ENCODE data around the gene TANC1.
"Not testable (repeated sequence)": the region's sequence is repeated elsewhere in the genome, so short reads cannot be mapped to it uniquely, and the experiment has no call there.

The TANC1 gene

GRCh38 chr2:159029936-159030335 lies 61.5 kb downstream of the TANC1 start:
- DNase-seq (ENCODE audit: low spot score), result no peak

- DNase-seq (ENCODE audit: low spot score), result peak; percentile 65
These were observed 62.4 kb downstream of the TANC1 start for GRCh38 chr2:159030674-159031380.

DNA sequence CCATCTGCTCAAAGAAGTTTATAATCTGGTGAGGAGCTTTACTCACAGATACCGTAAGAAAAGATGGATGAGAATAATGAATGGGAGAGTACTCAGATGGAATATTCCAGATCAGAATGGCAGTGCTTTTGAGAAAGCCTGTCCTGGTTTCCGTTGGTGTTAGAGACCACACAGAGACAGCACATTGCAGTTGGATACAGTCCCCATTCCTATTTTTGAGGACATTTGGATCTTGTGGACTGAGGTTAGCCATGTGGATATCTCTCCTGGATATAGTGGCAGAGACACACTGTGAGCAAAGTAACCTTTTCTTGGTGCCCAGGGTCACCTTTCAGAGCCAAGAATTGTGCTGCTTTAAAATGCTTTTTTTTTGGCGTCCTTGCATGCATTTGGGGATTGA lies 63.7 kb downstream of the TANC1 start:
- no peak for DNase-seq (ENCODE audit: low spot score)

DNA sequence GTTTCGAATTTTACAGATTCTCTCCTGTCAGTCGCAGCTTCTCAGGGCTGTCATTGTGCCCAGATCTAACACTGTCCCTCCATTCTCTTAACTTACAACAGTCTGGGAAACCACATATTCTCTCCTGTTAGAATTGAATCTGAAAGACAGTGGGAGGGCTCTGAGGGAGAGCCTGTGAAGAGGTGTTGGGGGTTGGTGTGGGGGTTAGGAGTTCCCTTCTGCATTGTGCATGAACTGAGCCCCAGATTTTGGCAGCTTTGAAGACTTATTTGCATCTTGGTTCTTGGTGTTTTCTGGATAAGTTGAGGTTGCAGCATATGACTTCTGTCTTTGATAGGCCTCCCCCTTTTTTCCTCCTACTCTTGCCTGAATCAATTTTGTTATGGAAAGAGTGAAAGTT lies 64.1 kb downstream of the TANC1 start:
- no peak for DNase-seq (ENCODE audit: low spot score)

- no peak for DNase-seq (ENCODE audit: low spot score)
These were observed 66.3 kb downstream of the TANC1 start for GRCh38 chr2:159034713-159035112.

GRCh38 chr2:159035790-159036411 lies 67.5 kb downstream of the TANC1 start:
- DNase-seq (ENCODE audit: low spot score), result no peak

- DNase-seq (ENCODE audit: low spot score), result not testable (repeated sequence)
These were observed 68.0 kb downstream of the TANC1 start for GRCh38 chr2:159036461-159036860.

DNA sequence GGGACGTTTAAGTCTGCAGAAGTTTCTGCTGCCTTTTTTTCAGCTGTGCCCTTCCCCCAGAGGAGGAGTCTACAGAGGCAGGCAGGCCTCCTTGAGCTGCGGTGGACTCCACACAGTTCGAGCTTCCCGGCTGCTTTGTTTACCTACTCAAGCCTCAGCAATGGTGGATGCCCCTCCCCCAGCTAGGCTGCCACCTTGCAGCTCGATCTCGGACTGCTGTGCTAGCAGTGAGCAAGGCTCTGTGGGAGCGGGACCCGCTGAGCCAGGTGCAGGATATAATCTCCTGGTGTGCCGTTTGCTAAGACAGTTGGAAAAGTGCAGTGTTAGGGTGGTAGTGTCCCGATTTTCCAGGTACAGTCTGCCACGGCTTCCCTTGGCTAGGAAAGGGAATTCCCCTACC lies 72.9 kb downstream of the TANC1 start:
- DNase-seq (ENCODE audit: low spot score), result not testable (repeated sequence)

DNA sequence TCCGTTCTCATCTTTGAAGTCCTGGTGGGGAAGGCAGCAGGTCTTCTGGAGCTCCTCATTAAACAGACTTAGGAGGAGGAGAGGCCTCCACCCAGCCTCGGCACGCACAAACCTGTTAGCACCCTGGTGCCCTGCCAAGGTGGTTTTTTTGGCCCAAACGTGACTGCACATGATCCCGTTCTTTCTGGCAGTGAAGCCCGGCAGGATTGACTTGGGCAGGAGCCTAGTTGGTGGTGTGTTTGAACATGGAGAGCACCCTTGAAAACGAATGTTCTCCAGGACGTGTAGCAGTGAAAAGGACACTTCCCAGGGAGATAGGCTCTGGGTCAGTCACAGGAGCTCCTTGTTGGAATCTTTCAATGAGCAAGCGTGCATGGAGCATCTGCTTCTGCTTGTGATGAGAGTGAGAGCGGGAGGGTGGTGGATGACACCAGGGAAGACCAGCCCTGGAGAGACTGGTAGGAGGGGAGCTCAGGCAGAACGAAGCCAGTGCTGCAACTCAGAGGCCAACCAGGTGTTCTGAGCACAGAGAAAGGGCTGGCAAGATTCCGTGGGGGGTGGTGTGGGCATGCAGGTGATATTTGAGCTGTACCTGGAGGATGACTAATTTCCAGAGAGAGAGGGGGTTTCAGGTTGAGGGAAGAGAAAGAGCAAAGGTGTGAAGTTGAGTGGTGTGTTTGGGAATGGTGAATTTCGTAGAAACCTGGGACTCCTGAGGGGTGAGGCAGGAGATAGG lies 73.8 kb downstream of the TANC1 start:
- DNase-seq (ENCODE audit: low spot score), result no peak

- DNase-seq (ENCODE audit: low spot score), result no peak
These were observed 75.3 kb downstream of the TANC1 start for GRCh38 chr2:159043710-159044109.

- DNase-seq (ENCODE audit: low spot score), result no peak
These were observed 76.4 kb downstream of the TANC1 start for GRCh38 chr2:159044804-159045286.

- no peak for DNase-seq (ENCODE audit: low spot score)
These were observed 77.4 kb downstream of the TANC1 start for GRCh38 chr2:159045545-159046454.

DNA sequence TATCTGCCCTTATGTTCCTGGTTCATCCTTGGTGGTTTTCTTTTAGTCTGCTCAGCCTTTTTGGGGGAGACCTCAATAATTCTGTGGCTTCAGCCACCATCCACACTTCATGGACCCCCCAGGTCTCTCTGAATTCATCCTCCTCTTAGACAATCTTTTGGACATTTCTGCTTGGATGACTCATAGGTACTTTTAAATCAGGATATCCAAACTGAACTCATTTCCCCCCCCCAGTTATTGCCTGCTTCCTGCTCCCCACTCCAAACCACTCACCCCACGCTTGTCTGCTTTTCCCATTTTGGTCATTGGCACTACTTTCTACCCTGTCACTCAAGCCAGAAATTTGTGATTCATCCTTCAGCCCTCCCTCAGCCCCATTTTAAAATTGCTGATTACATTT lies 78.5 kb downstream of the TANC1 start:
- DNase-seq (ENCODE audit: low spot score), result no peak

DNA sequence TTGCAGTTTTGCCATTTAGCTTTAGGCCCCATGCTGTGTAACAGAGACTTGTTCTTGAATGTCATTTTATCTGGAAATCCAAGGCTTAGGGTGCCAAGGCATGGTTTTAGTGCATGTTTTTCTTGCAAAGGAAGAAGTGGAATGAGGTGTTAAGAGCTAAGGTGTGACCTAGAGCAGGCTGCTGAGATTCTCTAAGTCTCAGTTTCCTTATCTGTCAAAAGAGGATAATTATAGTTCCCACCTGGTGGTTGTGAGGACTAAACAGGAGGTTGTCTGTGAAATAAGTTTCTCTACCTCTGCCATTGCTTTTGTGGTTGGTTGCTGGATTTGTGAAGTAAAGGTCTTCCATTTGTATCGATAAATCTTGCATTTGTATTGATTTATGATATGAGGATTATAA lies 82.0 kb downstream of the TANC1 start:
- no peak for DNase-seq (ENCODE audit: low spot score)

DNA sequence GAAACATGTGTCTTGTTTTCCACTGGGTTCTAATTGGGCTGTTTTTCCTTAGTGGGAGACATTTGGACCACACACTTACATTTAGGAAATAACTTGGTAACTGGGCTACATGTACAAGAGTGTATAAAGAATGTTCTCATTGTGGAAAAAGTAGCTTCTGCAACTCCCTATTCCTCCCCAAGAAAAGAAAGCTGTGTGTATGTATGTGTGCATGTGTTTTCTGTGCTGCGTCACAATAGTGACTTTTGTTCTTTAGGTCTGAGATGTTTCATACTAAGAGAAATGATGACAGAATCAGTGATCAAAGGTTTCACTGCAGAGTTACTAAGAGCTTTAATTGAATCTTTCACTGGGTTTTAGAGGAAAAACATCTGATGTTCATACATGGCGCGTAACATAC lies 82.7 kb downstream of the TANC1 start:
- no peak for DNase-seq (ENCODE audit: low spot score)

GRCh38 chr2:159051661-159052060 lies 83.2 kb downstream of the TANC1 start:
- no peak for DNase-seq (ENCODE audit: low spot score)

- no peak for DNase-seq (ENCODE audit: low spot score)
These were observed 83.7 kb downstream of the TANC1 start for GRCh38 chr2:159052157-159052601.

- DNase-seq (ENCODE audit: low spot score), result no peak
These were observed 85.0 kb downstream of the TANC1 start for GRCh38 chr2:159053161-159054031.

- DNase-seq (ENCODE audit: low spot score), result no peak
These were observed 85.5 kb downstream of the TANC1 start for GRCh38 chr2:159054032-159054334.

- DNase-seq (ENCODE audit: low spot score), result no peak
These were observed 86.5 kb downstream of the TANC1 start for GRCh38 chr2:159054985-159055384.

DNA sequence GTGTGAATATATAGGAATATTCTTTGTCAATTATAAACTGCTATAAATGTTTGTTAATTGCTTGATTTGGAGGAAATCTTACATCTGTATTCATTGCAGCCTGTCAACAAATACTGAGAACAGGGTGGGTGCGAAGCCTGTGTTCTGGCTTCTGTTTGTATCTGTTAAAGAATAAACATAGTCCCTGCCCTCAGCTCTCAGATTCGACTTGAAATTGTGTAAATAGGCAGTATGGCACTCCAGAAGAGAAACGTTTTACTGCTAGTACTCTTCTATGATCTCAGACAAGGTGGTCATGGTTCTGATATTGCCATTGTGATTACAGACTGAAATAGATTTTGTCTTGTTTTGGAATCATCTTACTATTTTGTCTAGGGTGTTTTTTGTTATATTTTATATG lies 92.1 kb downstream of the TANC1 start:
- no peak for DNase-seq (ENCODE audit: low spot score)
